ENCODE measurements around the gene EHD3. TPM values are rescaled to one million over a fixed set of nuclear protein-coding genes. Genes with fewer than 3 reads are reported as not detected.

The EHD3 gene
- total and polyA plus RNA-seq, 9 donors: 3.2 to 5.8 (median 3.9) TPM

DNA sequence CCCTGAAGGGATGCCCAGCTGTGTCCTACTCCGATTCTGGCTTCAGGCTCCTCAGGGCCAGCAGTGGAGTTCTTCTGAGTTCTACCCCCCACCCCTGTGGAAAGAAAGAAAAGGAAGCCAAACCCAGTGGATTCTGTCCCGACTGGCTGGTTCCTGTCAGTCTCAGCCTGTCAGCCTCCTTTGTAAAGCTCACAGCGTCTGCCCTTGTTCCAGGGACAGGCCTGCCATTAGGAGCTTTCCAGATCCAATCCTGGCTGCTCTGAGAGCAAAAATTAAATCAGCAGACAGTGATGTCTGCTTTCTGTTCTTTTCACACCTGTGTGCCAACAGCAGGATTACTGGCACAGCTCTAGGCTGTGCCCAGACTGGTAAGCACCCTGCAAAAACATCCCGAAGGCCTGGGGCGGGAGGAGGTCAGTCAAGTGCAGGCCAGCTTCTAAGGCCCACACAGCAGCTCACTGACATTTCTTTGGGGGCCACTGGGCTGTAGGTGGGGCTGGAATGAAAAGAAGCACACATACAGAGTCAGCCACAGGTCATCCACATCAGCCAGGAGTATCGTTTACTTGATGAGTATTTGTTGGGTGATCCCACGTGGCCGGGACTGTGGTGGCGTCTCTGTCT, 69.1 kb downstream of the EHD3 start:
- 36% methylated on average over 6 of the region's 9 CpGs for WGBS (ENCODE audit: insufficient coverage)
- Histone ChIP-seq H3K27me3 (ENCODE audit: control insufficient read depth, insufficient read depth, low read length) (no peaks in the 10 kb centered on the region), H3K4me3 (ENCODE audit: low read length) (no peak overlapping the region), H3K27ac (ENCODE audit: low read length) (no peak overlapping the region), H3K9me3 (replicated peaks; ENCODE audit: control insufficient read depth, low read depth, low read length) (no peaks in the 10 kb centered on the region), H3K36me3 (ENCODE audit: control insufficient read depth, insufficient read depth, low read length) (no peaks in the 10 kb centered on the region), H3K4me1 (ENCODE audit: control insufficient read depth, insufficient read depth, low read length) (peaks cover 10% of the 10 kb centered on the region)
- peak; percentile 69 for DNase-seq

DNA sequence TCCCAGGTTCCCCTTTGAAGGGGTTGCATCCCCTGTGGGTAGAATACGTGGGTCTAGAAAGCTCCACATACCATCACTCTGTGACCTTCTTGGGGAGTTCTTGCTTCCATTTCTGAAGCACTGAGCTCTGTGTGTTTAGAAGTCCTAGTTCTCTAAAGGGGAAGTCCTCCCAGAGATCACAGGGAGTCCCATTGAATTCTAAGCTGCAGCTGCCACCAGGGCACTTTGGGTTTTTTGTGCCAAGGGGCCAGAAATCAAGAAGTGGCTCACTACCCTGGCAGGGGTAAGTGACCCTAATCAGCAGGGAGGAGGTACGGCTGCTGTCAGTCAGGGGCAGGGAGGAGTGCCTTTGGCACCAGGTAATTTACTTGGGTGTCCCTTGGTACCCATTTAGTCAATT, 70.9 kb downstream of the EHD3 start:
- WGBS (ENCODE audit: insufficient coverage): no CpG with 5 or more reads among the region's 2 CpGs
- Histone ChIP-seq H3K27ac (ENCODE audit: low read length) (no peak overlapping the region), H3K36me3 (ENCODE audit: control insufficient read depth, insufficient read depth, low read length) (no peaks in the 10 kb centered on the region)

DNA sequence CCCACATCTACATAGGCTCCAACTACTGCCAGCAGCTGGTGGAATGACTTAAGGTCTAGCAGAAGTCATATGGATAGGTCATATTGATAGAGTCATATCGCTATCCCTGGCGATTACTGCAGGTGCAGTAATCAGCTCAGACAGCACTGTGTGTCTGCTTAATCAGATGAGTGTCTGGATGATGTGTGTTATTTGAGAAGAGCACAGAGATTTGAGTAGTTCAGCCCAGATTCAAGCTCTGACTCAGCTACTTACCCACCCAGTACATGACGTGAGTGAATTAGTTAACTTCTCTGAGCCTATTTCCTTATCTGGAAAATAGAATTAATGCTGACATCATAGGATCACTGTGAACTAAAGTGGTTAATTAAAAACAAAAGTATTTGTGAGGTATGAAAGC, 78.9 kb downstream of the EHD3 start:
- Histone ChIP-seq H3K4me3 (ENCODE audit: low read length) (no peak overlapping the region), H3K4me1 (ENCODE audit: control insufficient read depth, insufficient read depth, low read length) (no peaks in the 10 kb centered on the region), H3K36me3 (ENCODE audit: control insufficient read depth, insufficient read depth, low read length) (no peaks in the 10 kb centered on the region), H3K9me3 (replicated peaks; ENCODE audit: control insufficient read depth, low read depth, low read length) (peaks cover 3% of the 10 kb centered on the region), H3K27ac (ENCODE audit: low read length) (no peak overlapping the region), H3K27me3 (ENCODE audit: control insufficient read depth, insufficient read depth, low read length) (no peaks in the 10 kb centered on the region)
- DNase-seq: no peak
- WGBS (ENCODE audit: insufficient coverage): 80% methylated on average over 1 of the region's 3 CpGs

More for the DNA sequence above, 70.9 kb downstream of the EHD3 start:
- Histone ChIP-seq H3K27me3 (ENCODE audit: control insufficient read depth, insufficient read depth, low read length) (no peaks in the 10 kb centered on the region), H3K4me3 (ENCODE audit: low read length) (no peak overlapping the region), H3K4me1 (ENCODE audit: control insufficient read depth, insufficient read depth, low read length) (peaks cover 10% of the 10 kb centered on the region), H3K9me3 (replicated peaks; ENCODE audit: control insufficient read depth, low read depth, low read length) (peaks cover 2% of the 10 kb centered on the region)
- DNase-seq: no peak

DNA sequence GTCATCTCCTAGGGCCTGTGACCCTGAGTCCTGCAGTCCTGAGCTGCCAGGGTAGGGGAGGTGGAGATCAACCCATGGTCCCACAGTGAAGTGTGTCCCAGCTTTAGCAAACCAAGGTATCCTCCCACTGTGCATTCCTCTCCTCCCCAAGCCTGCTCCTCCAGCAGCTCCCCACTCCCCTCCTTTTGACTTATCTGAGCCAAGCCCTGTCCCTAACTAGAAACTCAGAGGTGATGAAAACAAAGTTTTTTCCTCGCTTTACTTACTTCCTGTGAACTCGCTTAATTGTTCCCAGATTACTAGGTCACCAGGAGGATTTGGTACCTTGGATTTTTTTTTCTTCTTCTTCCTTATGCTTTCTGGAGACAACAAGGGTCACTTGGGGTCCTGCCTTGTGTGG, 80.8 kb downstream of the EHD3 start:
- no peak for DNase-seq
- no CpG with 5 or more reads among the region's 2 CpGs for WGBS (ENCODE audit: insufficient coverage)
- no peaks in the 10 kb centered on the region for H3K36me3 ChIP-seq (ENCODE audit: control insufficient read depth, insufficient read depth, low read length)
- peaks cover 10% of the 10 kb centered on the region for H3K4me1 ChIP-seq (ENCODE audit: control insufficient read depth, insufficient read depth, low read length)
- no peak overlapping the region for H3K27ac ChIP-seq (ENCODE audit: low read length)
- H3K9me3 ChIP-seq (replicated peaks; ENCODE audit: control insufficient read depth, low read depth, low read length): peaks cover 1% of the 10 kb centered on the region
- H3K4me3 ChIP-seq (ENCODE audit: low read length): no peak overlapping the region
- H3K27me3 ChIP-seq (ENCODE audit: control insufficient read depth, insufficient read depth, low read length): no peaks in the 10 kb centered on the region

DNA sequence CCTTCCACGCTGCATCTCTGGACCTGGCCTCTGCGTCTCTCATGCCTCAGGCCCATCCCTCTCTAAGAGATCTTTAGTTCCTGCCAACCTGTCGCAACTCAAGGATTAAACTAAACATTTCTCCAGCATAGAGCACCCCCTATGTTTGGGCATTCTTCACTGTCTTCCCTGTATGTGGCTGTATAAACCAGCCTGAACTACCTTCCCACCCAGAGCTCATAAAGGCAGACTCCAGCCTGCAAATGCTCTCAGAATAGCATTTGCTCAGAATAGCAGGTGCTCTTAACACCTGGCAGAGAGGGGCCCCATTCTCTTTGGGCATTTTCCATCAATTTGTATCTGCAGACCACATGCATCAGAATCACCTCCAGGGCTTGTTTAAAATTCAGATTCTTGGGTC, 83.4 kb downstream of the EHD3 start:
- no peak overlapping the region for H3K27ac ChIP-seq (ENCODE audit: low read length)

DNA sequence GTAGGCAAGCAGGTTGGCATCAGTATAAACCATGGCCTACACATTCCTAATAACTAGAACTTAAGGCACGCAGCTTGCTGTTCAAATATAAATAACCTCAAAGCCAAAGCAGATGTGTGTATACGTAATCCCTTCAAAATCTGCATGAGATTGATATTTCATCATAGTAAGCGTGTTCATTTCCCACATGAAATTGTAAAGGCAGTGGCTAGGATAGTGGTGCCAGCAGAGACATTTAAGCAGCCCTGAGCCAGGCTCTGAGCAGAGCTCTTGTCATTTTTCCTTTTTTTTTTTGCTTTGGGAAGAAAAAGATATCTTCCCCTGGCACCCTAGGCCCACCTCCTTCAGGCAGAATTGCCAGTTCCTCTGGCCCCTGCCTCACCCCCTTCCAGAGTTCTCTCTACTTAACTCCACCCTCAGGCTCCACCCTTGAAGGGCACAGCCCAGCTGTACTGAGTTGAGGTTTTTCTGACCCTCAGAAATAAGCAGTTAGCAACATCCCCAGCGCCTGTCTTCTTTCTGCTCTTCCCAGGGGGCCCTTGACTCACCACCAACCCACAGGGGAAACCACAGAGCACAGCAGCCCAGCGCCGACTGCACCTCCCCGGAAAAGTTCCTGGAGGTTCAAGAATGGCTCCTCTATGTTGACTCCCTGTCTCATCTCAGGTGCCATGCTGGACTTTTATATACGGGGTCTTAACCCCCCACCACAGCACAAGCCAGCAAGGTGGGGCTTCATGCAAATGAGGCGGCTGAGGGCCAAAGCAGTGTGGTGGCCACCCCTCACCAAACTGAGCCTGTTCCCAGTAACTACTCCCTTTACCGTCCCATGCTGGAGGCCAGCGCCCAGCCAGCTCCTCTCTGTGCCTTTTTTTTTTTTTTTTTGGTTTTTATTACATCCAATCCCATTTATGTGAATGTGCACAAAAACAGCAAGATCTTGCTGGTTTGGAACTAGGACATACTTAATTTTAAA, 84.7 kb downstream of the EHD3 start:
- Histone ChIP-seq H3K4me3 (ENCODE audit: low read length) (no peak overlapping the region), H3K4me1 (ENCODE audit: control insufficient read depth, insufficient read depth, low read length) (peaks cover 20% of the 10 kb centered on the region), H3K27me3 (ENCODE audit: control insufficient read depth, insufficient read depth, low read length) (no peaks in the 10 kb centered on the region), H3K36me3 (ENCODE audit: control insufficient read depth, insufficient read depth, low read length) (no peaks in the 10 kb centered on the region), H3K9me3 (replicated peaks; ENCODE audit: control insufficient read depth, low read depth, low read length) (no peaks in the 10 kb centered on the region), H3K27ac (ENCODE audit: low read length) (peak overlapping the region; percentile 42)
- peak; percentile 45 for DNase-seq
- WGBS (ENCODE audit: insufficient coverage): 36% methylated on average over 6 of the region's 11 CpGs

More for the DNA sequence above, 83.4 kb downstream of the EHD3 start:
- 62% methylated on average over 3 of the region's 3 CpGs for WGBS (ENCODE audit: insufficient coverage)
- Histone ChIP-seq H3K27me3 (ENCODE audit: control insufficient read depth, insufficient read depth, low read length) (no peaks in the 10 kb centered on the region), H3K4me1 (ENCODE audit: control insufficient read depth, insufficient read depth, low read length) (peaks cover 18% of the 10 kb centered on the region), H3K4me3 (ENCODE audit: low read length) (no peak overlapping the region), H3K36me3 (ENCODE audit: control insufficient read depth, insufficient read depth, low read length) (no peaks in the 10 kb centered on the region), H3K9me3 (replicated peaks; ENCODE audit: control insufficient read depth, low read depth, low read length) (no peaks in the 10 kb centered on the region)
- DNase-seq: no peak

Other genes starting within 250 kb of the EHD3 start
- gene GALNT14, start 95.7 kb upstream of the EHD3 start, total RNA-seq: 1.5 TPM
- 1 to 10 TPM; 1.4 to 6.9 (median 2.9) TPM for gene GALNT14, start 95.7 kb upstream of the EHD3 start, polyA plus RNA-seq (ENCODE audit: insufficient read depth in 1 of 8, insufficient read length in 8 of 8, low replicate concordance in 1 of 8)
- gene CAPN14, start 16.6 kb upstream of the EHD3 start, total RNA-seq: 0.09 TPM
- gene CAPN14, start 16.6 kb upstream of the EHD3 start, polyA plus RNA-seq (ENCODE audit: insufficient read depth in 1 of 8, insufficient read length in 8 of 8, low replicate concordance in 1 of 8): under 1 TPM in 5 of 8 donors, not detected in 3; 0.04 to 0.08 (median 0.05) TPM
- under 0.01 TPM for gene XDH, start 180.6 kb downstream of the EHD3 start, total RNA-seq
- 1 to 10 TPM in 2 of 8 donors, under 1 TPM in 3, not detected in 3; 0.03 to 5.5 (median 0.09) TPM for gene XDH, start 180.6 kb downstream of the EHD3 start, polyA plus RNA-seq (ENCODE audit: insufficient read depth in 1 of 8, insufficient read length in 8 of 8, low replicate concordance in 1 of 8)

Measured in muscle of leg (tissue), 11 donors.